Keratinocyte (primary cell): ENCODE data around the gene ABCA3. TPM values are rescaled to one million over a fixed set of nuclear protein-coding genes. Genes with fewer than 3 reads are reported as not detected.

Source experiments
- DNase-seq: peaks from one replicate; pipeline ENCODE4 v3.0.0-alpha.2; 2011; ENCODE audit warnings: low read depth, missing footprints, low spot score
- FAIRE-seq: peaks from 2 replicates; lab custom pipeline; 2011; peaks lifted over from hg19 to GRCh38; lab: Jason Lieb, UNC
- H2AFZ ChIP-seq: 2 replicates; pipeline ENCODE4 v1.6.0; 2012; ENCODE audit warnings: low read length, control low read depth, inconsistent platforms; ENCODE audit not compliant: control insufficient read depth
- H3K27ac ChIP-seq: 2 replicates; pipeline ENCODE4 v1.5.1; 2011; ENCODE audit warnings: low read length; ENCODE audit not compliant: control insufficient read depth, insufficient read depth
- H3K27me3 ChIP-seq: 3 replicates; pipeline ENCODE4 v1.6.0; 2011; ENCODE audit warnings: low read length; ENCODE audit not compliant: control insufficient read depth, insufficient read depth; ENCODE audit errors: extremely low read depth
- H3K36me3 ChIP-seq, 2 experiments: 2 replicates in 1 of 2; 3 replicates in 1 of 2; pipeline ENCODE4 v1.5.1; 2011; ENCODE audit warnings: low read length in 2 of 2, mild to moderate bottlenecking in 1 of 2; ENCODE audit not compliant: control insufficient read depth in 2 of 2, insufficient read depth in 2 of 2; ENCODE audit errors: extremely low read depth in 1 of 2
- H3K4me1 ChIP-seq: 3 replicates; pipeline ENCODE4 v1.5.1; 2011; ENCODE audit warnings: low read length; ENCODE audit not compliant: control insufficient read depth, insufficient read depth; ENCODE audit errors: extremely low read depth
- H3K4me2 ChIP-seq: 3 replicates; pipeline ENCODE4 v1.6.0; 2011; ENCODE audit warnings: low read depth, low read length; ENCODE audit not compliant: control insufficient read depth, insufficient read depth; ENCODE audit errors: extremely low read depth
- H3K4me3 ChIP-seq, 3 experiments: fragments of 200-600 bp in 1 of 3; sonication (generic) in 1 of 3; 2 replicates in 2 of 3; 3 replicates in 1 of 3; pipeline ENCODE4 v1.5.1; 2011 to 2016; ENCODE audit warnings: low read length in 3 of 3, mild to moderate bottlenecking in 3 of 3, control low read depth in 2 of 3, inconsistent platforms in 1 of 3, low read depth in 1 of 3, mixed read lengths in 1 of 3, mixed run types in 1 of 3, moderate library complexity in 1 of 3; ENCODE audit not compliant: control insufficient read depth in 2 of 3, insufficient read depth in 2 of 3; ENCODE audit errors: extremely low read depth in 1 of 3
- H3K79me2 ChIP-seq: 2 replicates; pipeline ENCODE4 v1.6.0; 2012; ENCODE audit warnings: low read length; ENCODE audit not compliant: control insufficient read depth, insufficient read depth
- H3K9ac ChIP-seq: 3 replicates; pipeline ENCODE4 v1.6.0; 2011; ENCODE audit warnings: low read length; ENCODE audit not compliant: control insufficient read depth, insufficient read depth; ENCODE audit errors: extremely low read depth
- H3K9me1 ChIP-seq: 3 replicates; pipeline ENCODE4 v1.6.0; 2011; ENCODE audit warnings: low read length; ENCODE audit not compliant: control insufficient read depth, insufficient read depth; ENCODE audit errors: extremely low read depth
- H3K9me3 ChIP-seq: 2 replicates; pipeline ENCODE4 v1.5.1; 2012; ENCODE audit warnings: low read depth, low read length; ENCODE audit not compliant: control insufficient read depth
- H4K20me1 ChIP-seq: 3 replicates; pipeline ENCODE4 v1.6.0; 2011; ENCODE audit warnings: low read length; ENCODE audit not compliant: control insufficient read depth, insufficient read depth; ENCODE audit errors: extremely low read depth
- EZH2 ChIP-seq: IDR thresholded peaks from one replicate; pipeline ENCODE4 v1.6.1; 2012; ENCODE audit warnings: inconsistent platforms, mild to moderate bottlenecking, low read length, moderate library complexity
- dilution Hi-C: fragments of 300-500 bp; cut with MboI; formaldehyde crosslinking; loops from one replicate; pipeline ENCODE4 v1.7.0; 2020; ENCODE audit warnings: low sequenced_read_pairs; ENCODE audit not compliant: extremely low pct_ligation_motif_present
- polyA plus RNA-seq, 5 experiments: library from polyadenylated mRNA; depleted of rRNA in 3 of 5; stranded (reverse) in 3 of 5; stranded (forward) in 1 of 5; unstranded in 1 of 5; fragments of >200 nt; gene quantifications; 1 replicate in 1 of 5; 2 replicates in 3 of 5; 3 replicates in 1 of 5; pipeline versions ENCODE4 v1.2.1 to v1.2.3, GENCODE V29; 2011 to 2012; ENCODE audit warnings: missing spikeins in 2 of 5, low read depth in 1 of 5, low replicate concordance in 1 of 5
- TF ChIP-seq, protein P1 (sequence below), 3 experiments: IDR thresholded peaks in 1 of 3; conservative IDR thresholded peaks in 1 of 3; optimal IDR thresholded peaks in 1 of 3; 2 replicates in 2 of 3; 3 replicates in 1 of 3; pipeline versions ENCODE3 to v1.5.1; 2011; ENCODE audit warnings: low read length in 3 of 3, mild to moderate bottlenecking in 3 of 3, moderate library complexity in 2 of 3, control low read depth in 1 of 3, inconsistent platforms in 1 of 3; ENCODE audit not compliant: insufficient read depth in 2 of 3; ENCODE audit errors: extremely low read depth in 1 of 3

ABCA3 gene
- polyA plus RNA-seq, 1 donor (not counting 4 experiments of a cell fraction or from before 2014, with no cell fraction given): 0.08 TPM

GRCh38 chr16:2341456-2342447 lies 1.2 kb upstream of the ABCA3 start:
- H3K27ac ChIP-seq: no peak overlapping the region
- no peaks in the 10 kb centered on the region for H3K36me3 ChIP-seq
- no peak overlapping the region for H3K4me2 ChIP-seq
- peaks cover 7% of the 10 kb centered on the region for H3K4me1 ChIP-seq
- FAIRE-seq (no peak), DNase-seq (no peak)
- TF ChIP-seq, protein P1, sequence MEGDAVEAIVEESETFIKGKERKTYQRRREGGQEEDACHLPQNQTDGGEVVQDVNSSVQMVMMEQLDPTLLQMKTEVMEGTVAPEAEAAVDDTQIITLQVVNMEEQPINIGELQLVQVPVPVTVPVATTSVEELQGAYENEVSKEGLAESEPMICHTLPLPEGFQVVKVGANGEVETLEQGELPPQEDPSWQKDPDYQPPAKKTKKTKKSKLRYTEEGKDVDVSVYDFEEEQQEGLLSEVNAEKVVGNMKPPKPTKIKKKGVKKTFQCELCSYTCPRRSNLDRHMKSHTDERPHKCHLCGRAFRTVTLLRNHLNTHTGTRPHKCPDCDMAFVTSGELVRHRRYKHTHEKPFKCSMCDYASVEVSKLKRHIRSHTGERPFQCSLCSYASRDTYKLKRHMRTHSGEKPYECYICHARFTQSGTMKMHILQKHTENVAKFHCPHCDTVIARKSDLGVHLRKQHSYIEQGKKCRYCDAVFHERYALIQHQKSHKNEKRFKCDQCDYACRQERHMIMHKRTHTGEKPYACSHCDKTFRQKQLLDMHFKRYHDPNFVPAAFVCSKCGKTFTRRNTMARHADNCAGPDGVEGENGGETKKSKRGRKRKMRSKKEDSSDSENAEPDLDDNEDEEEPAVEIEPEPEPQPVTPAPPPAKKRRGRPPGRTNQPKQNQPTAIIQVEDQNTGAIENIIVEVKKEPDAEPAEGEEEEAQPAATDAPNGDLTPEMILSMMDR (optimal IDR thresholded peaks at IDR 0.05 in 1 of 3, IDR thresholded peaks at IDR 0.05 in 1 of 3, conservative IDR thresholded peaks at IDR 0.05 in 1 of 3; ENCODE audit: extremely low read depth in 1 of 3, insufficient read depth in 2 of 3, low read length in 3 of 3): no peak
- TF ChIP-seq EZH2: no peak
- H3K4me3 ChIP-seq: no peak overlapping the region
- H3K9ac ChIP-seq: no peak overlapping the region
- no peak overlapping the region for H2AFZ ChIP-seq
- no peaks in the 10 kb centered on the region for H3K79me2 ChIP-seq
- dilution Hi-C loops: no loop called here
- no peaks in the 10 kb centered on the region for H3K9me3 ChIP-seq
- peaks cover 29% of the 10 kb centered on the region for H3K27me3 ChIP-seq
- no peaks in the 10 kb centered on the region for H4K20me1 ChIP-seq
- no peaks in the 10 kb centered on the region for H3K9me1 ChIP-seq

- dilution Hi-C loops: no loop called here
- Histone ChIP-seq H3K4me2 (peak overlapping the region; percentile 71), H3K9me1 (no peaks in the 10 kb centered on the region), H2AFZ (peak overlapping the region; percentile 30), H3K9ac (no peak overlapping the region), H3K4me3 (peak overlapping the region; percentile 37 to 62 (median 51)), H3K79me2 (no peaks in the 10 kb centered on the region), H3K9me3 (no peaks in the 10 kb centered on the region), H3K27me3 (peaks cover 32% of the 10 kb centered on the region), H3K36me3 (no peaks in the 10 kb centered on the region), H3K27ac (no peak overlapping the region), H3K4me1 (peaks cover 7% of the 10 kb centered on the region), H4K20me1 (no peaks in the 10 kb centered on the region)
- no peak for FAIRE-seq
- TF ChIP-seq, protein P1 (optimal IDR thresholded peaks at IDR 0.05 in 1 of 3, IDR thresholded peaks at IDR 0.05 in 1 of 3, conservative IDR thresholded peaks at IDR 0.05 in 1 of 3; ENCODE audit: extremely low read depth in 1 of 3, insufficient read depth in 2 of 3, low read length in 3 of 3): peak in 1 of 3 experiments; percentile 30
- TF ChIP-seq EZH2: peak; percentile 47
- no peak for DNase-seq
Measured at GRCh38 chr16:2339521-2340484, 725 bp downstream of the ABCA3 start.
